ENCODE results near the gene PTPRE.

The PTPRE gene

DNA sequence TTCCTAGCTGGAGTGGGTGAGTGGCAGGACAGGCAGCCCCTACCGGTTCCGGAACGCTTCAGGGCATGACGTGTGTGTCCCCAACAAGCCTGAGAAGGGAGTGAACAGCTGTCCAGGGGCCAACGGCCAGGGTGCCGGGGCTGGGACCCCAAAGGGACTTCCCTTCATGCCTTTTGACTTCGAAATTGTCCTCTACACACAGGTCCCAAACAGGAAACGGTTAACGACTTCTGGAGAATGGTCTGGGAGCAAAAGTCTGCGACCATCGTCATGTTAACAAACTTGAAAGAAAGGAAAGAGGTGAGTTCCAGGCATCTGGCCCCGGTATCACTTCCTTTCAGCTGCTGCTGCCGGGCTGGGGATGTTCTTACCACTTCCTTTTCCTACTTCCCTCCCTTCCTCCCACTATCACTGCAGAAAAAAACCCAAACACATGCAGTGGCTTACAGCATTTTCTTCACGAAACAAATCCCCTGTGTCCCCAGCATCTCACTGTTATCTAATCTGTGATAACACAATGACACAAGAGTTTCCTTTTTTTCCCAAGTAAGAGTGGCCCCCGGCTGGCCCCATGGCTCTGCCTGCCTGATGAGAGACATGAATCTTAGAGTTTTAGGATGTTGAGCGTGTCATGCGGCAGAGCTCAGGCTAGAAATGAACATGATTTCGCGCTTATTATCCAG lies 156.1 kb downstream of the PTPRE start:
- no peak for DNase-seq

- no peak for DNase-seq
These were observed 156.8 kb downstream of the PTPRE start for GRCh38 chr10:128063736-128064107.

DNA sequence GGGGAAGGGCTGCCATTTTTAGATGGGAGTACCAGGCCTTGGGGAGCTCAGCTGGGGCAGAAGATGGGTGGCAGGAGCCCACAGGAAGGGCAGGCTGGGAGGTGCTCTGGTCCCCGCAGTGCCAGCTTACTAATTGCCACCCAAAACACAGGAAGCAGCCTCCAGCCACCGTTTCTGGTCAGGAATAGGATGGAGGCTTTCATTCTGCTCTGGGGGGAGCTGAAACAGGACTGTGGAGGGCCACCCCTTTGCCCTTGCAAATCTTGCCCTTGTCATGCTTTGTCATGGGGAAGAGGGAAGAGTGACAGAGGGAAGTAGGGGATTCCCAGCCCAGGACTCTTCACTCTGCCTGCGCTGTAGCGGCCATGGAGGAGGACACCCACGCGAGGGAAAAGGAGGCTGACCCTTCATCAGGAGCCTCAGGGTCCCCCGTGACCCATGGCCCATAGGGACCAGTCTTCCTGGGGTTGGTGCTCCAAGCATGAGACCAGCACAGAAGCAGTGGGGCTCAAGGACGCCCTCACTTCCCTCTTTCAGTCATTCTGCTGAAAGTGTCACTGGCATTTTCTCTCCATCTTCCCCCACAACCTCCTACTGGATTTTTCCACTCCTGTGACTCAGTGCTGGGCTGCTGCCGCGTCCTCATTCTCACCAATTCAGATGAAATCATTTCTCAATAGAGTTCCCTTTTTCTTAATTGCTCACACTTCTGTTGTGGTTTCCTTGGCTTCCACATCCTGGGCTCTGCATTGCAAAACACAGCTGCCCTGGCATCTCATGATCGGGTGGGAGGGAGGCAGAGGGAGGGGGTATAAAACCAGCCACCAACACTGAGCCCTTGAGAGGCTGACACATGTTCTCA lies 157.4 kb downstream of the PTPRE start:
- DNase-seq = no peak

DNA sequence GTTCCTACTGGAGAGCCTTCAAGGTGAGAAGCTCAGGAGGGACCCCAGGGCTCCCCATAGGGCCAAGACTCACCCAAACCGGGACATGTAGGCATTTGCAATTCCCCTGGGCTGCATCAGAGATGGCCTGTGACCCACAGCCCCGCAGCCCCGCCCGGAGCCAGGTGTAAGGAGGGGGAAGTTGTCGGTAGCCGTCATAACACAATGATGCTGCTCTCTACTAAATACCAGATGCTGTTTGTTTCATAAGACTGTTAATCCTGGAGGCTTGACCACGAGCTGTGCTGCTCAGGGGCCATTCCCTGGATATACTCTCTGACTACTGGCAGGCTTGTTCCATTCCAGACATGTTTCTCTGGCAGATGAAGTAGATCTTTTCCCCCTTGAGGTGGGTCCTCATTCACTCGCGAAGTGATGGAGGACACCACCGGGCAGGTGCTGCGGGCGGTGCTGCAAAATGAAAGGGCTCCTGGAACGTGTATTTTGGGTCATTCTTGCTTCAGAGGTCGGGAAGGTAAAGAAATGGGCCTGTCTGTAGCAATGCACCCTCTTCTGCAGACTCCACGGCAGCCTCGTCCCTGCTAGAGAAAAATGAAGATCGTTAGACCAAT lies 158.2 kb downstream of the PTPRE start:
- no peak for DNase-seq

GRCh38 chr10:128065881-128066534 lies 159.1 kb downstream of the PTPRE start:
- no peak for DNase-seq

GRCh38 chr10:128066870-128067382 lies 160.0 kb downstream of the PTPRE start:
- no peak for DNase-seq

- DNase-seq = no peak
These were observed 160.9 kb downstream of the PTPRE start for GRCh38 chr10:128067691-128068397.

GRCh38 chr10:128068398-128069285 lies 161.7 kb downstream of the PTPRE start:
- DNase-seq = no peak

DNA sequence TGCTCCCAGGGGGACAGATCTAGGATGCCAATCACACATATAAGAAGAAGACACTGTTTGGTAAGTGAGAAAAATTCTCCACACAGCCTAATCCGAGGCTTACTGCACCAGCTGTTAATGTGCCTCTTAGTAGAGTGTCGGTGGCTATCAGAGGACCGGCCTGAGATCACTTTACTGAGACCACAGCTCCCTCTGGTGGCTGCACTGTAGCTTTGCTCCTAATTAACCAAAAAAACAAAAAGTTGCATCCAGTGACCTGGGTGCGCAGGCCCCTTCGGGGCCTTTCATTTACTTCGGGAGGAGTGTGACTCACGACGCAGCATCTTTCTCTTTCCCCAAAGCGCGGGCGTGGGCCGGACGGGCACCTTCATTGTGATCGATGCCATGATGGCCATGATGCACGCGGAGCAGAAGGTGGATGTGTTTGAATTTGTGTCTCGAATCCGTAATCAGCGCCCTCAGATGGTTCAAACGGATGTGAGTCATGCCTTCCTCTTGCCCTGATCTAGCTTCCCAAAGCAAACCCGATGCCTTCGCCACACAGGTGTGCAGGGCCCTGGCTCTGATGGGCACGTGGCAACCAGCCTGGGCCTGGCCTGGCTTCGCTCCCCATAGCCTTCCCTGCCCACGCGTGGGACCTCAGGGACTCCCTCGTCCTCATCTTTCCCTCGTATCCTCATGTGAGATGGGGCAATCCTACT lies 162.6 kb downstream of the PTPRE start:
- DNase-seq = peak in 1 of 2 experiments; percentile 54

GRCh38 chr10:128070161-128070560 lies 163.3 kb downstream of the PTPRE start:
- DNase-seq = no peak

DNA sequence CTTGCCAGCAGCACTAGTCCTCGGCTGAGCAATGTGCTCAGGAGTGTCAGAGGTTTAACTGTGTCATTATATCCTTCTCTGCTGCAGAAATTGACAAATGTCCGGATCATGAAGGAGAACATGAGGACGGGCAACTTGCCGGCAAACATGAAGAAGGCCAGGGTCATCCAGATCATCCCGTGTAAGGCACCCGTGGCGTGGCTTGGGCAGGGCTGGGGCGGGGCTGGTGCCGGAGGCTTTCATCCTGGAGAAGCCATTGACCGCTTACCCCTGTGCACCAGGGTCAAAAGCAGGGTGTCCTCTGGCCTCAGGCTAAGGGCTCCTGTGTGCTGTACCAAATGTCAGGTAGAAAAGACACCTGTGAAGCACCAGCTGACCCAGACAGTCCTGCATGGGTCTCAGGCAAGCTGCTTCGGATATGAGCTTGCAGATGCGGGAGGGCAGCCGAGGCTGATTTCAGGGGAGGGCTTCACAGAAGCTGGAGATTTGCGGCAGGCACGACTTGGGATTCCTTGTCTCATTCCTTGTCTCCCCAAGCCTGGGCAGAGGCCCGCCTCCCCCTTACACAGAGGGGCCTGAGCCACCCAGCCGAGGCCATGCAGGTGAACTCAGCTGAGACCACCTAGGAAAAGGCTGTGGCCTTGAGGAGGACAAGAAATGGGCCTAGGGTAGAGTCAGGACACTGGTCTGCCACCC lies 164.0 kb downstream of the PTPRE start:
- DNase-seq = no peak

DNA sequence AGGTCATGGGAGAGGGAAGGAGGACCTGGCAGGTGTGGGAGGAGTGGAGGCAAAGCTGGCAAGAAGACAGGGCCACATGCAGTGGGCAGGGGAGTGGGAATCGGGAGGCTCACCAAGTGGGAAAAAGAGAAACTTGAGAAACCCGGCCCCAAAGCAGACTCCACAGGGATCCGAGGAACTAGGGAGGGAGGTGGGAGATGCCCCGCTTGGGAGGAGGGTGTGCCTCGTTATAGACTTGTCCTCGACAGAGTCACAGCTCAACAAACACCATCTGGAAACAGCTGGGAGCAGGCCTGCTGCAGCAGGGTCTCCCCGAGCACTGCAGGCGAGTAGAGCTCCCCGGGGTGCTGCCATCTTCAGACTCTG lies 164.5 kb downstream of the PTPRE start:
- no peak for DNase-seq

DNA sequence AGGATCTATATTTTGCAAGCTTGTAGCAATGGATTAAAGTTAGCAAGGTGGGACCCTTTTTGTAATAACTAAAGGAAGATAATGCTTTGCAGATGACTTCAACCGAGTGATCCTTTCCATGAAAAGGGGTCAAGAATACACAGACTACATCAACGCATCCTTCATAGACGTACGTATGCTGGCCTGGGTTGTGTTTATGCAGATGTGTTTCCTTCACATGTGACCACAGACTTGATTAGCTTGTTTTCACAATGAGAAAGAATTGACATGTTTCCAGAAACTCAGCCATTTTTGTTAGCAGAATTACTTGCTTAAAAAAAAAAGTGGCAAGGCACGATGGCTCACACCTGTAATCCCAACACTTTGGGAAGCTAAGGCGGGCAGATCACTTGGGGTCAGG lies 165.1 kb downstream of the PTPRE start:
- DNase-seq = no peak

GRCh38 chr10:128072941-128073645 lies 166.2 kb downstream of the PTPRE start:
- no peak for DNase-seq

DNA sequence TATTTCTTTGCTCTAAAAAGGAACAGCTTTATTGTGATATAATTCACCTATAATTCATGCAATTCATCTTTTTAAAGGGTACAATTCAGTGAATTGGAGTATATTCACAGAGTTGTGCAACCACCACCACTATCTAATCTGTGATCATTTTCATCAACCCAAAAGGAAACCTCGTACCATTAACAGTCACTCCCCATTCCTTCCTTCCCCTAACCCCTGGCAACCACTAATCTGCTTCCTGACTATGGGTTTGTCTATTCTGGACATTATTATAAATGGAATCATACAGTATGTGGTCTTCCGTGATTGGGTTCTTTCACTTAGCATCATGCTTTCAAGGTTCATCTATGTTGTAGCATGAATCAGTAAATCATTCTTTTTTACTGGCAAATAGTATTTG lies 167.0 kb downstream of the PTPRE start:
- no peak for DNase-seq

- DNase-seq = no peak
These were observed 167.7 kb downstream of the PTPRE start for GRCh38 chr10:128074589-128074988.

GRCh38 chr10:128077155-128077875 lies 170.4 kb downstream of the PTPRE start:
- no peak for DNase-seq

GRCh38 chr10:128078136-128078969 lies 171.4 kb downstream of the PTPRE start:
- DNase-seq = peak in 1 of 2 experiments; percentile 17
